K562 (cell line): ENCODE results near the gene FXYD4. TPM values are rescaled to one million over a fixed set of nuclear protein-coding genes. Genes with fewer than 3 reads are reported as not detected.

ENCODE experiments used
- ATAC-seq: fragments of 200-7000 bp; cut with Tn5 transposase; 3 replicates; pipeline ENCODE4 v1.9.1; 2020; ENCODE audit warnings: moderate library complexity
- BruUV-seq: library from RNA; stranded (reverse); fragments of 400-500 nt; replicated peaks from 2 replicates; lab custom pipeline; 2021; lab: Mats Ljungman, UMichigan
- CTCF ChIA-PET: fragments of 300-600 bp; formaldehyde crosslinking; extraction: SDS; loops from one replicate; lab custom pipeline; 2021; ENCODE audit warnings: low intra/inter-chr PET ratio; lab: Yijun Ruan, JAX
- POLR2A ChIA-PET: fragments of 300-600, 350-650 bp; sonication (Branson Sonifier 250); formaldehyde crosslinking; extraction: SDS; loops from one replicate; lab custom pipeline; 2021; ENCODE audit warnings: antibody characterized with exemption, inconsistent platforms; lab: Yijun Ruan, JAX
- DNase-seq, 4 experiments: peaks; one replicate each; pipeline versions ENCODE4 v3.0.0 to v3.0.0-alpha.2; 2011 to 2018; ENCODE audit warnings: low spot score in 3 of 4, mixed read lengths in 3 of 4; ENCODE audit errors: extremely low read depth in 1 of 4
- FAIRE-seq: peaks from 2 replicates; lab custom pipeline; 2011; peaks lifted over from hg19 to GRCh38; lab: Jason Lieb, UNC
- H2AFZ ChIP-seq: 2 replicates; pipeline ENCODE4 v1.6.0; 2011; ENCODE audit warnings: low read depth, low read length, control low read depth, inconsistent platforms
- H3K27ac ChIP-seq: fragments of 200-600 bp; 3 replicates; pipeline ENCODE4 v1.8.0; 2011; ENCODE audit warnings: low read depth, mild to moderate bottlenecking, control low read depth, inconsistent platforms, low read length, moderate library complexity, mixed read lengths; ENCODE audit errors: extremely low read depth
- H3K27me3 ChIP-seq, 2 experiments: fragments of 300-600 bp in 1 of 2; 2 replicates in 1 of 2; 3 replicates in 1 of 2; pipeline versions ENCODE4 v1.6.0 to v1.8.0; 2011; ENCODE audit warnings: inconsistent platforms in 2 of 2, low read length in 2 of 2, mild to moderate bottlenecking in 1 of 2, mixed read lengths in 1 of 2, moderate library complexity in 1 of 2; ENCODE audit not compliant: control insufficient read depth in 2 of 2, insufficient read depth in 2 of 2
- H3K36me3 ChIP-seq: fragments of 300-600 bp; 3 replicates; pipeline ENCODE4 v1.8.0; 2011; ENCODE audit warnings: mild to moderate bottlenecking, low read length, inconsistent platforms; ENCODE audit not compliant: control insufficient read depth, insufficient read depth
- H3K4me1 ChIP-seq, 2 experiments: fragments of 200-600 bp in 1 of 2; replicated peaks in 1 of 2; 2 replicates in 1 of 2; 3 replicates in 1 of 2; pipeline versions ENCODE4 v1.5.1 to v1.8.0; 2011; ENCODE audit warnings: inconsistent platforms in 2 of 2, low read length in 2 of 2, mild to moderate bottlenecking in 1 of 2, mixed read lengths in 1 of 2, moderate library complexity in 1 of 2; ENCODE audit not compliant: control insufficient read depth in 2 of 2, insufficient read depth in 2 of 2
- H3K4me2 ChIP-seq: 2 replicates; pipeline ENCODE4 v1.6.1; 2011; ENCODE audit warnings: low read length, control low read depth, inconsistent platforms, mixed read lengths; ENCODE audit not compliant: insufficient read depth
- H3K4me3 ChIP-seq: fragments of 200-600 bp; sonication (generic), shearing (Covaris generic); 2 replicates; pipeline ENCODE4 v1.5.1; 2016; ENCODE audit warnings: control low read depth, inconsistent platforms
- H3K79me2 ChIP-seq: fragments of 200-600 bp; 3 replicates; pipeline ENCODE4 v1.8.0; 2011; ENCODE audit warnings: low read length, inconsistent platforms; ENCODE audit not compliant: control insufficient read depth, insufficient read depth
- H3K9ac ChIP-seq, 2 experiments: 2 replicates each; pipeline versions ENCODE4 v1.6.0 to v1.6.1; 2011; ENCODE audit warnings: low read depth in 2 of 2, low read length in 2 of 2, control low read depth in 1 of 2, inconsistent platforms in 1 of 2, mild to moderate bottlenecking in 1 of 2, mixed read lengths in 1 of 2; ENCODE audit not compliant: insufficient read depth in 1 of 2
- H3K9me1 ChIP-seq: one replicate; pipeline ENCODE4 v1.6.0; 2011; ENCODE audit warnings: inconsistent platforms, mild to moderate bottlenecking, low read length, moderate library complexity; ENCODE audit not compliant: control insufficient read depth, insufficient read depth
- H3K9me3 ChIP-seq: replicated peaks from 2 replicates; pipeline ENCODE4 v1.5.1; 2011; ENCODE audit warnings: low read depth, low read length, inconsistent platforms; ENCODE audit not compliant: control insufficient read depth, insufficient read depth
- H4K20me1 ChIP-seq: replicated peaks from 2 replicates; pipeline ENCODE4 v1.6.1; 2011; ENCODE audit warnings: low read length, inconsistent platforms, mixed read lengths; ENCODE audit not compliant: control insufficient read depth, insufficient read depth
- CREB3 ChIP-seq: fragments of 450-650 bp; conservative IDR thresholded peaks from 2 replicates; pipeline ENCODE4 v1.6.1; 2016; ENCODE audit warnings: missing genetic modification characterization, low read depth, mild to moderate bottlenecking, missing compliant biosample characterization, moderate library complexity
- HNRNPLL ChIP-seq: fragments of 200-400 bp; formaldehyde crosslinking; IDR thresholded peaks from 2 replicates; pipeline ENCODE4 v1.6.1; 2017; ENCODE audit warnings: low read length, low read depth, mild to moderate bottlenecking; ENCODE audit not compliant: poor library complexity, severe bottlenecking
- KDM1A ChIP-seq, 2 experiments: fragments of 450-650 bp; IDR thresholded peaks; 2 replicates each; pipeline ENCODE4 v1.6.1; 2016; ENCODE audit warnings: mild to moderate bottlenecking in 2 of 2
- MEF2D ChIP-seq: conservative IDR thresholded peaks from 2 replicates; pipeline ENCODE4 v1.6.1; 2016; ENCODE audit warnings: low read depth, missing genetic modification characterization, missing compliant biosample characterization
- MYC ChIP-seq, 2 experiments: fragments of 250-450 bp in 1 of 2; sonication (Bioruptor Pico) in 1 of 2; IDR thresholded peaks; 2 replicates each; pipeline versions ENCODE4 v1.5.1 to v1.6.1; 2012 to 2021; ENCODE audit warnings: low read depth in 2 of 2, borderline replicate concordance in 1 of 2, improper control_type of control experiment in 1 of 2, low read length in 1 of 2, mild to moderate bottlenecking in 1 of 2, moderate library complexity in 1 of 2
- NCOA1 ChIP-seq: fragments of 450-650 bp; IDR thresholded peaks from 2 replicates; pipeline ENCODE4 v1.6.1; 2016; ENCODE audit warnings: low read depth
- SUPT5H ChIP-seq: fragments of 450-650 bp; IDR thresholded peaks from 2 replicates; pipeline ENCODE4 v1.6.1; 2016
- TEAD2 ChIP-seq: fragments of 450-650 bp; IDR thresholded peaks from 2 replicates; pipeline ENCODE4 v1.6.1; 2016; ENCODE audit warnings: missing genetic modification characterization, control low read depth, missing compliant biosample characterization
- ZC3H8 ChIP-seq: fragments of 450-650 bp; IDR thresholded peaks from 2 replicates; pipeline ENCODE4 v1.6.1; 2017
- ZFP1 ChIP-seq: fragments of 450-650 bp; formaldehyde crosslinking; IDR thresholded peaks from 2 replicates; pipeline ENCODE4 v1.4.0; 2020; ENCODE audit warnings: mild to moderate bottlenecking, mixed read lengths
- ZNF764 ChIP-seq: fragments of 250-450 bp; sonication (Bioruptor Pico); IDR thresholded peaks from 2 replicates; pipeline ENCODE4 v1.4.0; 2020; ENCODE audit warnings: low read depth, mild to moderate bottlenecking, moderate library complexity
- WGBS: fragments of 100-300 bp; shearing (Covaris generic); methylation state at CpG from one replicate; pipeline ENCODE4 v1.1.6; 2016; ENCODE audit warnings: low coverage, mixed read lengths; ENCODE audit not compliant: insufficient coverage; ENCODE audit errors: missing lambda C conversion rate; 5-methylcytosine and 5-hydroxymethylcytosine counted together
- in situ Hi-C: fragments of 300-500 bp; cut with MboI; formaldehyde crosslinking; loops from 4 replicates; pipeline ENCODE4 v1.15.0; 2018; ENCODE audit warnings: inconsistent platforms, mixed read lengths
- intact Hi-C: fragments of 100-400 bp; cut with micrococcal nuclease; formaldehyde crosslinking; loops from 2 replicates; pipeline ENCODE4 v1.14.2; 2022
- polyA plus RNA-seq, 8 experiments: library from polyadenylated mRNA; depleted of rRNA in 4 of 8; stranded (reverse) in 5 of 8; unstranded in 3 of 8; fragments of >200 nt; fragmentation: Nextera tagmentation in 2 of 8; fragmentation: Illumina TruSeq in 1 of 8; extraction: Ambion mirVana in 2 of 8; extraction: Trizol in 1 of 8; gene quantifications; 2 replicates each; pipeline versions ENCODE4 v1.2.1 to v1.2.3, GENCODE V29; 2011 to 2014; ENCODE audit warnings: inconsistent platforms in 1 of 8, missing spikeins in 1 of 8
- total RNA-seq, 7 experiments: library from RNA; depleted of rRNA in 6 of 7; stranded (reverse); fragments of >200 nt in 6 of 7; fragmentation: Illumina TruSeq in 2 of 7; extraction: Trizol in 2 of 7; gene quantifications; 2 replicates each; pipeline versions ENCODE4 v1.2.1 to v1.2.3, GENCODE V29; 2011 to 2021; ENCODE audit warnings: low replicate concordance in 1 of 7
- TF ChIP-seq, protein P1 (sequence below): IDR thresholded peaks from 3 replicates; pipeline ENCODE4 v1.6.1; 2011; ENCODE audit warnings: borderline replicate concordance, mild to moderate bottlenecking, moderate library complexity; ENCODE audit not compliant: insufficient read length; ENCODE audit errors: extremely low read depth
- TF ChIP-seq, protein P2 (sequence below): fragments of 250-450 bp; sonication (Bioruptor Pico); IDR thresholded peaks from 2 replicates; pipeline ENCODE4 v1.4.0; 2020; ENCODE audit warnings: mild to moderate bottlenecking, moderate library complexity, borderline replicate concordance
- TF ChIP-seq, protein P3 (sequence below), 3 experiments: fragments of 200-800 bp in 1 of 3; sonication (Bioruptor generic) in 1 of 3; sonication (generic) in 1 of 3; formaldehyde crosslinking in 1 of 3; IDR thresholded peaks; 2 replicates each; pipeline versions ENCODE4 v1.6.1 to v1.8.0; 2016 to 2022; ENCODE audit warnings: mild to moderate bottlenecking in 2 of 3, missing compliant biosample characterization in 2 of 3, missing genetic modification characterization in 2 of 3, missing genetic modification reagents in 1 of 3

The FXYD4 gene
- total and polyA plus RNA-seq, 9 of the 15 experiments (the other 6 are each of a cell fraction or from before 2014, with no cell fraction given) = not detected

DNA sequence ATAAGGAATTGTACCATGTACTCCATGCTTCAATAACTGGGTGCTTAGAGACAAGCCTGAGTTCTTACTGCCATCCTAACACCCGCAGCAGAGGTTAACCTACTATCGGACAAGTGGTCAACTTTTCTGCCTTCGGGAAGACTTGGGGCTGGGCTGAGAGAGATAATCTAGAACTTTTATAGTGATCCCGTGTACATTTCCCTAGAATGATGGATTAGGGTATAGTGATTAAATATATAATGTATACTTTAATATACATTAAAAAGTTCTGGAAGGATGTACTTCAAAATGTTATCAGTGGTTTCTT is 49.7 kb downstream of the FXYD4 start:
- Histone ChIP-seq H4K20me1 (no peaks in the 10 kb centered on the region), H3K9ac (peak overlapping the region in 1 of 2 experiments; percentile 70; a peak in 3 of 4 replicates), H3K4me1 (peaks cover 39 to 53% of the 10 kb centered on the region in 2 experiments), H3K9me3 (no peaks in the 10 kb centered on the region), H3K27me3 (no peaks in the 10 kb centered on the region), H3K4me2 (peak overlapping the region; percentile 68), H2AFZ (peak overlapping the region; percentile 53), H3K36me3 (no peaks in the 10 kb centered on the region), H3K79me2 (no peaks in the 10 kb centered on the region; the same call in 2 of the 3 replicates), H3K4me3 (peak overlapping the region; percentile 13; the same call in 1 of the 2 replicates), H3K27ac (peak overlapping the region; percentile 85), H3K9me1 (no peaks in the 10 kb centered on the region)
- no peak for DNase-seq
- ATAC-seq = no peak
- no peak for FAIRE-seq
- CTCF ChIA-PET = no interaction called here
- POLR2A ChIA-PET = interaction anchor here (0.6 to 1.7 kb wide), 3 partner anchors 11 to 15 kb away, joined by 3 to 7 read pairs (median 3); partner anchors contain the start of gene ZNF487
- intact Hi-C loops = no loop called here
- WGBS = 38% methylated on average over 4 of the region's 4 CpGs
- no TSS peak for BruUV-seq
- in situ Hi-C loops = no loop called here
- TF ChIP-seq MEF2D = no peak
- TF ChIP-seq MYC (IDR thresholded peaks at IDR 0.05; ENCODE audit: low read depth, low read length) = no peak
- TF ChIP-seq MYC (CRISPR knock-in tag; IDR thresholded peaks at IDR 0.05; ENCODE audit: borderline replicate concordance, low read depth) = no peak
- TF ChIP-seq, protein P1, sequence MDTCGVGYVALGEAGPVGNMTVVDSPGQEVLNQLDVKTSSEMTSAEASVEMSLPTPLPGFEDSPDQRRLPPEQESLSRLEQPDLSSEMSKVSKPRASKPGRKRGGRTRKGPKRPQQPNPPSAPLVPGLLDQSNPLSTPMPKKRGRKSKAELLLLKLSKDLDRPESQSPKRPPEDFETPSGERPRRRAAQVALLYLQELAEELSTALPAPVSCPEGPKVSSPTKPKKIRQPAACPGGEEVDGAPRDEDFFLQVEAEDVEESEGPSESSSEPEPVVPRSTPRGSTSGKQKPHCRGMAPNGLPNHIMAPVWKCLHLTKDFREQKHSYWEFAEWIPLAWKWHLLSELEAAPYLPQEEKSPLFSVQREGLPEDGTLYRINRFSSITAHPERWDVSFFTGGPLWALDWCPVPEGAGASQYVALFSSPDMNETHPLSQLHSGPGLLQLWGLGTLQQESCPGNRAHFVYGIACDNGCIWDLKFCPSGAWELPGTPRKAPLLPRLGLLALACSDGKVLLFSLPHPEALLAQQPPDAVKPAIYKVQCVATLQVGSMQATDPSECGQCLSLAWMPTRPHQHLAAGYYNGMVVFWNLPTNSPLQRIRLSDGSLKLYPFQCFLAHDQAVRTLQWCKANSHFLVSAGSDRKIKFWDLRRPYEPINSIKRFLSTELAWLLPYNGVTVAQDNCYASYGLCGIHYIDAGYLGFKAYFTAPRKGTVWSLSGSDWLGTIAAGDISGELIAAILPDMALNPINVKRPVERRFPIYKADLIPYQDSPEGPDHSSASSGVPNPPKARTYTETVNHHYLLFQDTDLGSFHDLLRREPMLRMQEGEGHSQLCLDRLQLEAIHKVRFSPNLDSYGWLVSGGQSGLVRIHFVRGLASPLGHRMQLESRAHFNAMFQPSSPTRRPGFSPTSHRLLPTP = no peak
- TF ChIP-seq, protein P2, sequence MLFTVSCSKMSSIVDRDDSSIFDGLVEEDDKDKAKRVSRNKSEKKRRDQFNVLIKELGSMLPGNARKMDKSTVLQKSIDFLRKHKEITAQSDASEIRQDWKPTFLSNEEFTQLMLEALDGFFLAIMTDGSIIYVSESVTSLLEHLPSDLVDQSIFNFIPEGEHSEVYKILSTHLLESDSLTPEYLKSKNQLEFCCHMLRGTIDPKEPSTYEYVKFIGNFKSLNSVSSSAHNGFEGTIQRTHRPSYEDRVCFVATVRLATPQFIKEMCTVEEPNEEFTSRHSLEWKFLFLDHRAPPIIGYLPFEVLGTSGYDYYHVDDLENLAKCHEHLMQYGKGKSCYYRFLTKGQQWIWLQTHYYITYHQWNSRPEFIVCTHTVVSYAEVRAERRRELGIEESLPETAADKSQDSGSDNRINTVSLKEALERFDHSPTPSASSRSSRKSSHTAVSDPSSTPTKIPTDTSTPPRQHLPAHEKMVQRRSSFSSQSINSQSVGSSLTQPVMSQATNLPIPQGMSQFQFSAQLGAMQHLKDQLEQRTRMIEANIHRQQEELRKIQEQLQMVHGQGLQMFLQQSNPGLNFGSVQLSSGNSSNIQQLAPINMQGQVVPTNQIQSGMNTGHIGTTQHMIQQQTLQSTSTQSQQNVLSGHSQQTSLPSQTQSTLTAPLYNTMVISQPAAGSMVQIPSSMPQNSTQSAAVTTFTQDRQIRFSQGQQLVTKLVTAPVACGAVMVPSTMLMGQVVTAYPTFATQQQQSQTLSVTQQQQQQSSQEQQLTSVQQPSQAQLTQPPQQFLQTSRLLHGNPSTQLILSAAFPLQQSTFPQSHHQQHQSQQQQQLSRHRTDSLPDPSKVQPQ (CRISPR knock-in tag) = 0 out of 2 replicates have a peak, but pooled peaks have one; percentile 0
- 0 out of 4 replicates have a peak, but pooled peaks of 1 of the 2 experiments have one; percentile 26 for TF ChIP-seq KDM1A (IDR thresholded peaks at IDR 0.05)
- 0 out of 2 replicates have a peak, but pooled peaks have one; percentile 1 for TF ChIP-seq TEAD2 (tag)
- TF ChIP-seq CREB3 (tag) = no peak; the same call in 1 of the 2 replicates
- TF ChIP-seq ZC3H8 = no peak
- no peak for TF ChIP-seq ZFP1 (CRISPR knock-in tag)
- TF ChIP-seq NCOA1 = peak; percentile 2; the same call in 1 of the 2 replicates
- TF ChIP-seq, protein P3, sequence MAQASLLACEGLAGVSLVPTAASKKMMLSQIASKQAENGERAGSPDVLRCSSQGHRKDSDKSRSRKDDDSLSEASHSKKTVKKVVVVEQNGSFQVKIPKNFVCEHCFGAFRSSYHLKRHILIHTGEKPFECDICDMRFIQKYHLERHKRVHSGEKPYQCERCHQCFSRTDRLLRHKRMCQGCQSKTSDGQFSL (CRISPR knock-in tag; IDR thresholded peaks at IDR 0.05) = no peak
- TF ChIP-seq, protein P3 (tag; IDR thresholded peaks at IDR 0.05) = 0 out of 4 replicates have a peak, but pooled peaks of 1 of the 2 experiments have one; percentile 1
- TF ChIP-seq SUPT5H = no peak
- TF ChIP-seq HNRNPLL = no peak
- no peak for TF ChIP-seq ZNF764 (CRISPR knock-in tag)
